Stimulated activated CD4-positive, alpha-beta T cell treated with anti-CD3 and anti-CD28 coated beads, TNF-alpha, amount 100 ng/mL, for 24 hours (primary cell): ENCODE data around the gene TADA2B.

Source experiments
- DNase-seq, 3 experiments: peaks; one replicate each; pipeline ENCODE4 v3.0.0-alpha.2; 2020; ENCODE audit warnings: low read depth in 3 of 3

The TADA2B gene, protein sequence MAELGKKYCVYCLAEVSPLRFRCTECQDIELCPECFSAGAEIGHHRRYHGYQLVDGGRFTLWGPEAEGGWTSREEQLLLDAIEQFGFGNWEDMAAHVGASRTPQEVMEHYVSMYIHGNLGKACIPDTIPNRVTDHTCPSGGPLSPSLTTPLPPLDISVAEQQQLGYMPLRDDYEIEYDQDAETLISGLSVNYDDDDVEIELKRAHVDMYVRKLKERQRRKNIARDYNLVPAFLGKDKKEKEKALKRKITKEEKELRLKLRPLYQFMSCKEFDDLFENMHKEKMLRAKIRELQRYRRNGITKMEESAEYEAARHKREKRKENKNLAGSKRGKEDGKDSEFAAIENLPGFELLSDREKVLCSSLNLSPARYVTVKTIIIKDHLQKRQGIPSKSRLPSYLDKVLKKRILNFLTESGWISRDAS

DNA sequence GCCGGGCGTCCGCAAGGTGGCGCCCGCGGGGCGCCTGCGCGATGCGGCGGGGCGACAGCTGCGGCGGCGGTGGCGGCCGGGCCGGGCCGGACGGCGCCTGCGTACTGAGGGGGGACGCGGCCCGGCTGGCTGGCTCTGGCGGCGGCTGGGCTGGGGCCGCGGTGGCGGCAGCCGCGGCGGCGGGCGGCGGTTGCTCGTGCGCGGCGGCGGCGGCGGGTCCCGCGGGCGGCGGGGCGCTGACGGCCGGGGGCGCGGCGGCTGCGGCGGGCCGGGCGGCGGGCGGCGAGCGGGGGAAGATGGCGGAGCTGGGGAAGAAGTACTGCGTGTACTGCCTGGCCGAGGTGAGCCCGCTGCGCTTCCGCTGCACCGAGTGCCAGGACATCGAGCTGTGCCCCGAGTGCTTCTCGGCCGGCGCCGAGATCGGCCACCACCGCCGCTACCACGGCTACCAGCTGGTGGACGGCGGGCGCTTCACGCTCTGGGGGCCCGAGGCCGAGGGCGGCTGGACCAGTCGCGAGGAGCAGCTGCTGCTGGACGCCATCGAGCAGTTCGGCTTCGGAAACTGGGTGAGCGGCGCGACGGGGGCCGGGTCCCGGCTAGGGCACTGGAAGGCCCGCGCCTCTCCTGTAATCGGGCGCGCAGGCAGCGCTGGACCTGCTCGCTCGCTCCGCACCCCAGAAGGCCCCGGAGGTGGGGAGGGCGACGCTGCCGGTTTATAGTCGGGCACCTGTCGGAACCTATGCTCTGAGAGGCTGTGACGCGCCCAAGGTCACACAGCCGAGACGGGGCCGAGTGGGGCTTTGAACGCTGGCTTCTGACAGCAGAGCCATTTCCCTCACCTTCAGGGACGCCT lies at the start of gene TADA2B:
Gene TADA2B, plus strand, starts transcription at position 89 of the 853 bp plus-strand sequence. Its CDS starts 208 bp downstream, at position 297.
- peak in 1 of 3 experiments; percentile 41 for DNase-seq

DNA sequence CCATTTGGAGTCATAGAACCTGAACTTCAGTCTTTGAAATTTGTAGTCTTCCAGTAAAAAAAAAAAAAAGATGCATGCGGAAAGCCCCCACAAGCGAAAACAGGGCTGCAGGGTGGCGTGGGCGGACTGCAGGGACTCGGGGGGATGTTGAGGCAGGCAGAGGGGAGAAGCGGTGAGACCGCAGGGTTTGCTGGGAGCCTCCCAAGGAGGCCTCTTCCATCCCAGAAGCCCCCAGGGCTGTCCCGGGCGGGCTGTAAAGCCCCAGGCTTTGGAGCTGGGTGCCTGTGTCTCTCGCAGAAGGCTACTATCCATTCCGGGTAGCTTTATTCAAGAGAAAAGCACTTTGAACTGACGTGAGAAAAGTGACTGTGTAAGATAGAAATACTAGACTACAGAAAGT lies 46.7 kb upstream of the TADA2B start:
- DNase-seq: no peak

DNA sequence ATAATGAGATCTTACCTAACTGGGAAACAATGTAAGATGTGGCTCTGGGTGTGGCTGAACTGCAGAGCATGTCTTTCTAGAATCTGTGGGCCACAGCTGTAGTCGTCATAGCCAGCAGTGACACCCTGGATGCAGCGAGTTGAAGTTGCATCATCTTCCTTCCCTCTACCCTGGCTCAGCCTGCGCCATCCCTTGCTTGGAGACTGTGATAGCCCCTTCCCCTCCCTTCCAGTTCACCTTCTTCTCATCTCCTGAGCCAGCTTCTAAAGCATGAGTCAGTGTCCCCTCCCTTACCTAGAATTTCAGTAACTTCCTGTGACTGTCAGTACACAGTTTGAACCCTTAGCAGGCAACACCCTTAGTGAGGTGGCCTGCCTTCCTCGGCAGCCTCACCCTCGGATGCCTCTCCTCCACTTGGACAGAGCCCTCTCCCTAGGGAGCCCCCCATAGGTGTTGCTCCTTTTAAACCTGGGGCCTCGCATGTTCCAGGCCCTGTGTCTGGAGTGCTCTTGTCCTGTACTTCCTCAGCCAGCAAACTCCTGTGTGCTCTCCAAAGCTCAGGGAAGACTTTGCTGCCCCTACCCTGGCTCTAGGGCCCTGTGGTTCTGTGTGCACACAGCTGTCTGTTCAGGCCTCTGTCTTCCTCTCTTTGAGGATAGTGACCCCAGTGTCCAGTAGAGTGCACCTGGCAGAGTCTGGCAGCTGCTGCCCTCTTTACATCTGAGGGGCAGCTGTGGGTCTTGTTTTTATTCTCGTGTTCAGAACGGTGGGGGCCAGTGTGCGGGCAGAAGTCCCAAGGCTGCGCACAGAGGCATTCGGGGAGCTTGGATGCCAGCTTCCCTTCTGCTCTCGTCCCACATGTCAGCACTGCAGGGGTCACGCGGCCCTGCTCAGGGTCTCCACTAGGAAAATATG lies 43.7 kb upstream of the TADA2B start:
- DNase-seq: no peak

DNA sequence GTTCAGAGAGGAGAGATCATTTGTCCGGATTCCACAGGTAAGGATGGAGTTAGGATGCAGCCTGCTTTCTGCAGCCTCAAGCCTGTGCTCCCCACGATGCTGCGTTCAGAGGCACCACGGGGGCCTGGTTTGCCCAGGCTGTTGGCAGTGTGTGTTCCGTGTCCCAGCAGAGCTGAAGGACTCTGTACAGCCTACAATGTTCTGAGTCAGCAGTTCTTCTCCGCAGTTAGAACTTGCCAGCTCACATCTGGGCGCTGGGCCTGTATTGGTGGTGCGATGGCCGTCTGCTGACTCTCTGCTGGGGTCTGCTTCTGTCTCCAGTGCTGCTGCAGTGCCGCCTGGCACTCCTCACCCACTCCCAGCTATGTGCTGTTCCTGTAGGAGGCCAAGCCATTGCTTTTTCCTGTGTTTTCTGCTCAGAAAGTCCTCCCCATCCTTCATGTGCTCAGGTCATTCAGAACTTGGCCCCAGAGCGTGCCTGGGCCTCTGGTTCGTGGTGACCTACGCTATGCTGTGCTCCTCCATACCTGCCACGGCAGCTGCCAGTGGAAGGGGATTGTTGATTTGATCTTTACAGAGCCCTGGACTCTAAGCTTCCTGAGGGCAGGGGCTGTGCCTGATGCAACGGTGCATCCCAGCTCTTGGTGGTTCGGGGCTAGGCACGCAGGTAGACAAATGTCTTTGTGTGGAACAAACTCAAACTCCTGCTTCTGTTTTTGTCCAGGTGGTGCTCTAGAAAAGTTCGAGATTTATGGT lies 42.6 kb upstream of the TADA2B start:
- DNase-seq: no peak

DNA sequence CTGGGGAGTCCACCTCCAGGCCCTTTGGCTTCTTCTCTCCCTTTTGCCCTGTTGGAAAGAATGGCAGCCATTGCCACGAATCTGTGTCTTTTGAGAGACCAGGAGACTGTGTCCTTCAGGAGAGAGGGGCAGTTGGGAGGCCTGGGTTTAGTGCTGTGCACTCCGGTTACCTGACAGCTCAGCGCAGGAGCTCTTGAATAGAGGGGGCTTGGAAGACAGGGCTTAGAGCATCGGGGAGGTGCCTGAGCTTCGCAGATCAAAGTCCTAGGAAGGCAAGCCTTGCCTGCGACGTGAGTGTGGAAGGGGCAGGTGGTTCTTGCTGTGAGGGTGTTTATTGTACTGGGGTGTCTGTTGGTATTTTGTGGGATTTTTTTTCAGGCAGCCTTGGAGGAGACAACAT lies 41.9 kb upstream of the TADA2B start:
- no peak for DNase-seq

DNA sequence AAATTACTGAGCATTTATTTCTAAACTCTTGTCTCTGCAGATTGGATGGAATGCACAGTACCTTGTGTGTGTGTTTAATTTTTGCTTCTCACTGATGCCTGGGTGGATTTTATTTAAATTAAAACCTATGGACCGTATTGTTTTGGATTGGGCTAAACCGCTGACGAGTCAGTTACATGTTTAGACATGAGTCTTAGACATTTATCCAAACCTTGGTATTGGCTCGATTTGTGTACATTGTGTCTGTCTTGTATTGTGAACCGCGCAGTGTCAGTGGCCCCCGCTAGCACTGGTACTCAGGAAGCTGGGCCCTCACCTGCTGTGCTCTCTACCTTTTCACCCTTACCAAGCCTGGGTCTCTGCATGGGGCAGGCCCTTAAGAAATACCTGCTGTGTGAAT lies 40.8 kb upstream of the TADA2B start:
- DNase-seq: no peak

DNA sequence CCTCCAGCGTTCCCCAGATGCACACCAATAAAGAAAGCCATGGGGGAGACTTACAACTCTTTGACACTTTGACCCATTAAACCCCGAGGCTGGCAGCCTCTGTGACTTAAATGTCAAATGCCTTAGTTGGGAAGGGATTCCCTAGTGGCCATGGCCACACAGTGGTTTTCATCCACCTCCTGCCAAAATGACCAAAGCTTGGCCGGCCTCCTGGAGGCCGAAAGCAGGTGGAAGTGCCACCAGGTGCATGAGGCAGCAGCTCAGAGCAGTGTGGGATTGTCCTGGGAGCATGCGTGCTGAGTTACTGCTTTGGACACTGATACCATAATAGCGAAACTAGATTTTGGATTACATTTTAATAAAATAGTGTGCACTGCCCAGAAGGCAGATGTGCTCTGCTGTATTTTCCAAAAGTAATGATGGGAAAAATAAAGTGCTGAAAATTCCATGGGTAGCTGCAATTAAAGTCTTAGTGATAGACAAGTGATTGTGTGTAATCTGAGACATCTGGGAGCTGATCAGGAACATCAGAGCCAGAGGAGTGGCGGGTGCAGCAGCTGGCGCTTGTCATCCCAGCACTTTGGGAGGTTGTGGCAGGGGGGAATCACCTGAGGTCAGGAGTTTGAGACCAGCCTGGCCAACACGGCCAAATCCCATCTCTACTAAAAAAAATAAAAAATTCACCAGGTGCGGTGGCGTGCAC lies 39.8 kb upstream of the TADA2B start:
- no peak for DNase-seq

DNA sequence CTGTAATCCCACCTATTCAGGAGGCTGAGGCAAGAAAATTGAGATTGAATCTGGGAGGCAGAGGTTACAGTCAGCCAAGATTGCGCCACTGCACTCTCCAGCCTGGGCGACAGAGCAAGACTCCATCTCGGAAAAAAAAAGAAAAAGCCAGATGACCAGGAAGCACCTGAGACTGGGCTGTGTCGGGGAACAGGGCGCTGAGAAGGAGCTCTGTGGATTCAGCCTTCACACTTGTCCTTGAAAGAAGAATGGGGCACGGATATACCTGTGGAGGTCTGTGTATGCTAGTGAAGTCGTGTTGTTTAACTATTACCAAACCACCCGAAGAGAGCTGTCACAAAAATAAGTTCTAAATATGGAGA lies 39.3 kb upstream of the TADA2B start:
- no peak for DNase-seq

DNA sequence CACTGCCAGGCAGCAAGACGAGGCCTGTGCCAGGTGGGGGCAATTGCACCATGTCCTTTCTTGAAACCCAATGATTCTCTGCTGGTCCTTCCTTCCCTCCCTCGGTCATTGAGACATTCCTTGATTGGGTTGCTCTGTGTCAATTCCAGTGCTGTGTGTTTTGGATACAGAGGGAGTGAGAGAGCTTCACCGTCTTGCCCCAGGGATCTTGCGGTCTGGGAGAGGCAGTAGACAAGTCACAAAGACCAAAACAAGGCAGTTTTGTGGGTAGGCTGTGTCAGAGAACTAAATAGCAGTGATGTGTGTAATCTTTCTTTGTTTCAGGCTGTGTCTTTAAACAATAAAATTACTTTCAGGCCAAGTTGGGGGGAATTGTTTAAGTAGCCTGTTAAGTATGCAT lies 38.8 kb upstream of the TADA2B start:
- no peak for DNase-seq

DNA sequence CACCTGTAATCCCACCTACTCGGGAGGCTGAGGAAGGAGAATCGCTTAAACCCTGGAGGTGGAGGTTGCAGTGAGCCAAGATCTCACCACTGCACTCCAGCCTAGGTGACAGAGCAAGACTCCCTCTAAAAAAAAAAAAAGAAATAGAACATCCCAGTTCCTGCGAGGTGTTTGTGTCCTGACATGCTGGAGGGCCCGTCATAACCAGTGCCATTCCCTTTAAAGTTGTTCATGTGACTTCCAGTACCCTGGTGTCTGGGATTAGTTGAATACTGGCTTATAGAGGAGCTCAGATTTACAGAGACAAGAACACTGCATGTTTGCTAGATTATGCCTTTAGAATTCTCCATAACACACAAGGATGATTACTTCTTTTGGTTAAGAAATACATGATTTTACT lies 37.6 kb upstream of the TADA2B start:
- DNase-seq: no peak

DNA sequence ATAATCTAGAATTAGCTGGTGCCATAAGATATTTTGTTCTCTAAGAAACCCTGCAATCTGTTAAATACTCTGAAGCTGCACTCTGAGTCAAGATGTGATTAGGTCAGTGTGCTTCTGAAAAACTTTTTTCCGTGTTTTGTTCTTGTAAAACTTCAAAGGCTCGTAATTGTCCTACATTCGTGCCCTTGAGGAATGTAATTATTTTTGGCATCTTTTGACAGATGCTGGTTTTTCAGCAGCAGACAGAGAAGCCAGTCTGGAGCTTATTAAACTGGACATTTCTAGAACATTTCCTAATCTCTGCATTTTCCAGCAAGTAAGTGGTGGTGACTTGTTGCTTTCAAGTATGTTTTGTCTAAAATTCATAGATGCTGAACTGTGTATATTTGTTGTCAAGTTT lies 36.8 kb upstream of the TADA2B start:
- no peak for DNase-seq

DNA sequence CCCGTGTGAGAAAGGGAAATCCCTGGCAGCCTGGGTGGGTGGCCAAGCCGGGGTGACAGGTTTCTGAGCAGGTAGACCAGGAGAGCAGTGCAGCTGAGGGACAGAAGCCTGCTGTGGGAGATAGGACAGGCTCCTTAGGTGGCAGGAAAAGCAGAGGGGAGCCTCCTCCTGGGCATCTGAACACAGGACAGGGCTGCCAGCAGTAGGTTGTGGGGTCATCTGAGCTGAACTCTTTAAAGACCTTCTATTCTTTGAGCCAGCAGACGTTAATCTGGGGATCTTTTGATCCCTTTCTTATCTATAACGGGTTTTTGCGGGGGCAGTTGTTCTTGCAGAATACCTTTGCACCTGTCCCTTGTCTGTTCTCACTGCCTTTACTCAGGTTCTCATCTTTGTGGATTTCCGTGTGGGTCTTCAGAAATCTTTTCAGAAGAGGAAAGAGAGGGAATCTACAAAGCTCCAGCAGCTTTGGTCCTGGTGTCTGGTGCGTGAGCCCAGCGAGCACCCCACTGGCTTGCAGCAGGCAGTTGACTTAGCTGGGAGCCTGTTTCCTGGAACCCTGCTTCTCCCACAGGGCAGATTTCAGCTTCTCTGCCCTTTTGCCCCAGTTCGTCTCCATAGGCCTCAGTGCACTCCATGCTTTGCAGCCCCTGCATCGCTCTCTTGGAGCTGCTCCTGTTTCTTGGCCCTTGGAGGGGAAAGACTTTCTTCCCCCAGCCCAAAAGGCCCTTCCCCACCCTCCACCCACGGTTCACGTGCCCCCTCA lies 35.8 kb upstream of the TADA2B start:
- no peak for DNase-seq

DNA sequence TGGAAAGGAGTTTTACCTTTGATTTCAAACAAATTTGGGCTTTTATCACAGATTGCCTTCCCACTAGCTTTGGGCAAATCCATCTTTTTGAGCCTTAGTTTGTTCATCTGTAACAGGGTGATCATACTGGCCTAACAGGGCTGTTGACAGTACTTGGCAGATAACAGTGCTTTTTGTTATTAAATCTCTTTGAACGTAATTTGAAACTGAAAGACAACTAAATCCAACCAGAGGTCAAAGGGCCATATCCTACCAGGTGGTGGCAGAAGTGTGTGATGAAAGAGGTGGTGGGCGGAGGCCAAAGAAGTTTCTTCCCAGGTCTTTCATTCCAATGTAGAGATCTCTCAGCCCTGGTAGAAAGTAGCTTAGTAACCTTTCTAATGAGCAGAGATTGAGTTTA lies 35.2 kb upstream of the TADA2B start:
- no peak for DNase-seq

DNA sequence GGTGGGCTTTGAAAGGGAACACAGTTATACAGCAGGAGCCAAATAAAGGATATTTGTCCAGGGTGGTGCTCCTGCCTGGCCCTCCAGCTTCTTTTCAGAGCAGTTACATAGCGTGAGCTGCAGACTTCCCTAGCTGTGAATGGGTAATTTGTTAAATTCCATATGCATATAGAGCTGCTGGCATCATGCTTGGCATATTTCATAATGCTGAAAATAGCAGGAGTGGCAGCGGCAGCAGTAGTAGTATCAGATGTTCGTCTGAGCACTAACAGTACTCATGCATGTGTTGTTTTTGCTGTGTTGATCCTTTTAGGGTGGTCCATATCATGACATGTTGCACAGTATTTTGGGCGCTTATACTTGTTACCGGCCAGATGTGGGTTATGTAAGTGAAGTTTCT lies 33.6 kb upstream of the TADA2B start:
- no peak for DNase-seq

DNA sequence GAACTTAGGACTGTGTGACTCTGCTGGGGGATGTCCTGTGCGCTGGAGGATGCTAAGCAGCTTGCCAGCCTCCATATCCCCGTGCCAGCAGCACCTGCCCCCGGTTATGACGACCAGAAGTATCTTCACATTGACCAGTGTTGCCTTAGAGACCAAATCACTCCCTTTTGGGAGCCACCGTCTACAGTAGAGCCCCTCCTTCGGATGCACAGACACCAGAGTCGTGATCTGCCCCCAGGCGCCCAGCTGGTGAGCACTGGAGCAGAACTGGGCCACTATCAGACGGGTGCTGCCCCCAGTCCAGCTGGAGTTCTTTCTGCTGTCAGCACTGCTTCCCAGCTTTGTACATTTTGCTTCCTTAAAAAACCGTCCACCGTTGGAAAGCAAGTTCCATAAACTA lies 30.0 kb upstream of the TADA2B start:
- no peak for DNase-seq

DNA sequence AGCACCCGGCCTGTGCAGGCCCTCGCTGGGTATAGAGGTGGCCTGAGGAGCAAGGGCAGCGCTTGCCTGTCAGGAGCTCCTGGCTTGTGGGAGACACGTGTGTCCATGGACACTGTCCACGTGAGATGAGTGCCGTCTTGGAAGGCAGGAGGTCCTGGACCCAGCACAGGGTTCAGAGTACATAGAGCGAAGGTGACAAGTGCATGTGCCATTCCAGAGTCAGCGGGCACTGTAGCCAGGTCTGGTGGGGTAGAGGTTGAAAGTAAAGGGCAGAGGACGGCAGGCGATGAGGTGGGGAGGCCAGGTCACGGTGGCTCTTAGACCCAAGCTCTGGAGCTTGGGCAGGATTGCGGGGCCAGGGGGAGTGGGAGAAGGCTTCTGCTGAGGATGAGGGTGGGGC lies 28.4 kb upstream of the TADA2B start:
- no peak for DNase-seq

DNA sequence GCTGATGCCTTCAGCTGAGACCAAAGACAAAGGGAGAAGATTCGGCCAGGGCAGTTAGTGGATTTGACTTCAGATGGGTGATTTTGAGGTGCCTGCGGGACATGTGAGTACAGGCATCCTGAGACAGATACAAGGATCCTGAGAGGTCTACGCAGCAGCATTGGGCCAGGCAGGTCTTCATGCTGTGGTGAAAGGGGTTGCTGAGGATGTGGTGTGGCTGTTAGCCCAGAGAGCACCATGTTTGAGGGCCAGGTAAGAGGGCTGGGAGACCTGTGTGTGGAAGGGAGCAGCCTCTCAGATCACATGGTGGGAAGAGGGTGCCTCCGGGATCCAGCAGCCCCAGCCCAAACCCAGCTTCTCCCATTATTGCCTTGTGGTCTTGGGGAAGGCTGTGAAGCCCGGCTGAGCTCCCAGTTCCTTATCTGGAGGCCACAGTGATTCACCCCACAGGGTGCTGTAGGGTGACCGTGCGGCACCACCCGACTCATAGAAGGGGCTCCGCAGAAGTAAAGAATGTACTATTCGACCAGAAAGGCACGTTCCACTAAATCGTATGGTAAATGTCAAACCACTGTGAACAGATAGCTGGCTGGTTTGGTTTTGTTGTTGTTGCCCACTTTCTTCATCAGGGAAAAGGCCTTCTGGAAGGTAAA lies 27.7 kb upstream of the TADA2B start:
- no peak for DNase-seq

DNA sequence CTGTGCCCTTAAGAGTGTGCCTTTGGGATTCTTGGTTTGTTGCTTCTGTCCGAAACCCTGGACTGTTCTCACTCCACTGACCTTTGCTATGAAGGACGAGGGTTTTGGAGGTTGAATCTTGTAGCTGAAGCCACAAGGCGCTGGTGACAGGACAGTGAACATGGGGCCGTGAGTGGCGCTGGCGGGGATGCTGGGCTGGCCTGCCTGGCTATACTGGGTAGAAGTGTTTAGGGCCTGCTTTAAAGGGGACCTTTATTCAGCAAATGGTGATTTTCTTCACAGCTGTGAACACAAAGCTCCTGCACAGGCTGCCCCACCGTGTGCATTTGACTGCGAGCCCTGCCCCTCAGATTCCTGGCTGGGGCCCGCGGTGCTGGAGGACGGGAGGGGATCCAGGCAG lies 27.1 kb upstream of the TADA2B start:
- DNase-seq: no peak

DNA sequence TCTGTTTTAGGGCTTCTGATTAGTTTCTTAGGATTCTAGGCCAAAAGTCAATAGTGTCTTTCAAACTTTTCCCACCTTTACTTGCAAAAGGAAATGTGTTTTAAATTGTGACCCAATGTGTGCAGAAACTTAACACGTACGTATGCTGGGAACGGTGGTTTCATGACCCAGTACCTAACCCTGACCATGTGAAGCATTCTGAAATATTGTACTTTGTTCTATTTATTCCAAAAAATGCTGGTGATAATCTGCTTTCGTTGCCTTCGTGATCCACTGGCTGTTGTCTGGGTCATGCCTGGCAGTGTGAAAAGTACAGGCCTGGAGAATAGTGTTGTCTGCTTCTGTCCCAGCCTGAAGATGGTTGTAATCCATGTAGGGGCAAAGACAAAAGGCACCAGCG lies 26.7 kb upstream of the TADA2B start:
- DNase-seq: no peak
